H1 (cell line): ENCODE results near the gene EXOSC7. TPM values are rescaled to one million over a fixed set of nuclear protein-coding genes. Genes with fewer than 3 reads are reported as not detected.

ENCODE experiments used
- CTCF ChIP-seq, 3 experiments: IDR thresholded peaks; 1 replicate in 2 of 3; 2 replicates in 1 of 3; pipeline versions ENCODE4 v1.5.1 to v1.6.1; 2011; ENCODE audit warnings: low read length in 3 of 3, mild to moderate bottlenecking in 3 of 3, inconsistent platforms in 2 of 3, low read depth in 1 of 3, moderate library complexity in 1 of 3; ENCODE audit not compliant: insufficient read depth in 1 of 3; ENCODE audit errors: control extremely low read depth in 1 of 3
- polyA plus RNA-seq, 7 experiments: library from polyadenylated mRNA; depleted of rRNA in 3 of 7; stranded (reverse) in 5 of 7; unstranded in 2 of 7; fragments of >200 nt in 5 of 7; fragments of 200-250 nt in 2 of 7; gene quantifications; 1 replicate in 5 of 7; 2 replicates in 1 of 7; 4 replicates in 1 of 7; pipeline versions ENCODE4 v1.2.1 to v1.2.3, GENCODE V29; 2011 to 2013; ENCODE audit warnings: missing spikeins in 2 of 7, mixed read lengths in 2 of 7
- total RNA-seq: library from RNA; stranded (reverse); fragmentation: NEBNext Ultra II Directional; extraction: Animal tissue kit (Norgen Biotek cat#: 25700); gene quantifications from 2 replicates; pipeline ENCODE4 v1.2.1, GENCODE V29; 2021

EXOSC7 gene
- total and polyA plus RNA-seq, 2 of the 8 experiments (the other 6 are each of a cell fraction or from before 2014, with no cell fraction given) = 92.7 to 94.5 TPM

- TF ChIP-seq CTCF (IDR thresholded peaks at IDR 0.05; ENCODE audit: control extremely low read depth in 1 of 3, insufficient read depth in 1 of 3, low read depth in 1 of 3, low read length in 3 of 3) = no peak
These were observed 50.0 kb downstream of the EXOSC7 start, which contains the start of gene CLEC3B (continued) for GRCh38 chr3:45026038-45026437.
